ENCODE data around the gene GPR3.

GPR3 gene

DNA sequence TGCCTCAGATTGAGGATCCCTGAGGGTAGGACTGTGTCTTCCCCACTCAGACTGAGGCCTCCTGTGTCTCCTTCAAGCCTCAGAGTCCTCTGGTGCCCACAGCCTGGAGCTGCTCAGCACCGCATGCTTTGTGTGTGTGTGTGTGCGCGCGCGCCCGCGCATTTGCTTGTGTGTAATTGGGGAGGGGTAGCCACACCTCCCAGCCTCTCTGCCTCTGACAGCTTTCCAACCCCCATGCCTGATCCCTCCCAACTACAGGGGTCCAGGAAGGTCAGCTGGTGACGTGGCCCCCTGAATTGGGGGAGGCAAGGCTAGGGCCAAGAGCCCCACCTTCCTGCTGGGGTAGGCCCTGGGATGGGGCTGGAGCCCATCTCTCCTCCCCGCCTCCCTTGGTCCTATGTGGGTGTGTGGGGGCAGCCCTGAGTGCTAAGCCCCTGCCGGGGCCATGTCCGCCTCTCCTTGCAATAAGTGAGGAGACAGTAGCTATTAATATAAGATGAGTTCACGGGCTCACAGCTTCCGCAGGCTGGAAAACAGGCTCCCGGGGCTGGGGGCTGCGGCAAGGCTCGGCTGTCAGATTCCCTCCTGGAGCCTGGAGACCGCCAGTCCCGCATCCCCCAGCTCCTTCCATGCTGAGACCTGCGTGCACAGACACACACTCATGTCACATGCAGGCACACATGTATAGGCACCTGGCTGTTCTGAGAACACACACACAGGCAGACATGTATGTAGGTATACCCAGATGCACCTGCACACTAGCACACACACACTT lies 7.0 kb downstream of the GPR3 start:
- Histone ChIP-seq H3K18ac (ENCODE audit: low read length) (no peak overlapping the region), H3K27ac (ENCODE audit: low read depth, low read length) (no peak overlapping the region), H3K79me1 (ENCODE audit: low read length) (no peaks in the 10 kb centered on the region), H3K27me3 (ENCODE audit: insufficient read depth, low read length, poor library complexity) (no peaks in the 10 kb centered on the region), H3K4me2 (ENCODE audit: low read length) (no peak overlapping the region), H3K9ac (ENCODE audit: low read length) (peak overlapping the region; percentile 8), H3K23ac (ENCODE audit: low read length) (no peak overlapping the region), H2BK5ac (ENCODE audit: low read length) (no peak overlapping the region), H4K8ac (ENCODE audit: low read depth, low read length) (no peak overlapping the region), H2AK5ac (ENCODE audit: low read length) (no peak overlapping the region), H3K4me1 (ENCODE audit: control insufficient read depth, low read depth, low read length) (no peaks in the 10 kb centered on the region), H3K79me2 (ENCODE audit: control insufficient read depth, insufficient read depth, low read length) (no peaks in the 10 kb centered on the region), H2BK15ac (replicated peaks; ENCODE audit: low read depth) (no peak overlapping the region), H3K4me3 (ENCODE audit: low read length) (no peak overlapping the region), H2BK120ac (ENCODE audit: low read depth, low read length) (no peak overlapping the region), H3K56ac (ENCODE audit: low read length) (peak overlapping the region; percentile 30), H4K5ac (ENCODE audit: low read length) (no peak overlapping the region), H3K36me3 (ENCODE audit: control insufficient read depth, insufficient read depth, low read length) (no peaks in the 10 kb centered on the region), H3K4ac (ENCODE audit: low read depth, low read length) (no peak overlapping the region)
- no CpG with 5 or more reads among the region's 19 CpGs for WGBS (ENCODE audit: extremely low coverage, insufficient coverage, low lambda C conversion rate)
- no peak for DNase-seq

DNA sequence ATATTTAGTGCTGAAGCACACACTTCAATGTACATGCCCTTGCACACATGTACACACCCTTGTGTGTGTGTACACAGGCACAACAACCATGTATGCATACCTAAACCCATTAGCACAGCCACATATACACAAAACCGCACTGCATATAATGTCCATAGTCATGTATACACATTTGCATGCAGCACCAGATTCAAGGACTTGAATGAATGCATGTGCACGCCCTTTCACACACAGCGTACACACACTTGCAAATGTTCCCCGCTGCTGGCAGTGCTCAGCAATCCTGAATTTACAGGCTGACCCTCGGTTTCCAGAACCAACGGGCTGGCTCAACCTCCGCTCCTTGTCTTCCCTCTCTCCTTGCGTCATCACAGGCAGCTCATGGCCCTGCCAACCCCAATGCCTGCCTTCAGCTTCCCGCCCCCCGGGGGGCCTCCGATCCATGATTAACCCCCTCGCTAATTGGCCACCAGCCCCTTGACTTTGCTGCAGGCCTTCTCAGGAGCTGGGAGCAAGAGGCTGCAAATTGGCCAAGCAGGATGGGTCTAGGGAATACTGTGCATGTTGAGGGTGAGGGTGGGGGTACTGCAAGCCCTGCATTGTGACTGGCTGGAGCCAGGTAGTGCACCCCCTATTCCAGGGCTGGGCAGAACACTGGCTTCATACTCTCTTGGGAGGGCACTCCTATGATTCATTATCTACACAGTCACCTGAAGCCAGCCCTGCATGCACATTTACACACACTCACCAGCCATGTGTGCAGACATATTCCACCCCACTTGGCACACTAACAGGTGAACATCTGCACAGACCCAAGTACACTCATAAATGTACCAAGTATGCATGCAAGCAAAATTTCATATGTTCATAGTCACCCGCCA lies 7.9 kb downstream of the GPR3 start:
- DNase-seq: peak; percentile 41
- Histone ChIP-seq H3K4me2 (ENCODE audit: low read length) (no peak overlapping the region), H3K36me3 (ENCODE audit: control insufficient read depth, insufficient read depth, low read length) (no peaks in the 10 kb centered on the region)

DNA sequence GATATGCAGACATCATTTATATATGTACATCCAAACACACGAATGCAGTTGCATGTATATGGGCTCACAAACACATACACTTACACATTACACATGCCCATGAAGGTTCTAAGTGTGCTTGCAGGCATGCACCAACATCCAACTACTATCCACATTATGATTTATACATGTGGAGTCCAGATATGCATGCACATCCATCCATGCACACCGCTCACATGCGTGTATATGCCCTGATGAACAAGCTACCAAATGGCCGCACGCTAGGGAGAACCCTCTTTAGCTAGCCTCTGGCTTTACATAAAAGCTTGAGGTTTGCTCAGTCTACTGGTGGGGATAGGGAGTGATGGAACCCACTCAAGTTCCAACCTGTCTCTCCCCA lies 8.5 kb downstream of the GPR3 start:
- Histone ChIP-seq H3K4me2 (ENCODE audit: low read length) (no peak overlapping the region), H2BK120ac (ENCODE audit: low read depth, low read length) (no peak overlapping the region), H2BK15ac (replicated peaks; ENCODE audit: low read depth) (no peak overlapping the region), H3K23ac (ENCODE audit: low read length) (no peak overlapping the region), H3K18ac (ENCODE audit: low read length) (no peak overlapping the region), H3K4me3 (ENCODE audit: low read length) (no peak overlapping the region), H2BK5ac (ENCODE audit: low read length) (no peak overlapping the region), H3K27ac (ENCODE audit: low read depth, low read length) (no peak overlapping the region), H3K79me1 (ENCODE audit: low read length) (no peaks in the 10 kb centered on the region), H2AK5ac (ENCODE audit: low read length) (no peak overlapping the region), H3K27me3 (ENCODE audit: insufficient read depth, low read length, poor library complexity) (no peaks in the 10 kb centered on the region), H3K4ac (ENCODE audit: low read depth, low read length) (no peak overlapping the region), H3K56ac (ENCODE audit: low read length) (no peak overlapping the region), H3K4me1 (ENCODE audit: control insufficient read depth, low read depth, low read length) (peaks cover 2% of the 10 kb centered on the region), H3K79me2 (ENCODE audit: control insufficient read depth, insufficient read depth, low read length) (no peaks in the 10 kb centered on the region), H4K8ac (ENCODE audit: low read depth, low read length) (no peak overlapping the region), H4K5ac (ENCODE audit: low read length) (no peak overlapping the region), H3K9ac (ENCODE audit: low read length) (no peak overlapping the region), H3K36me3 (ENCODE audit: control insufficient read depth, insufficient read depth, low read length) (no peaks in the 10 kb centered on the region)
- no peak for DNase-seq
- no CpG with 5 or more reads among the region's 5 CpGs for WGBS (ENCODE audit: extremely low coverage, insufficient coverage, low lambda C conversion rate)

More for the DNA sequence above, 7.9 kb downstream of the GPR3 start:
- Histone ChIP-seq H3K27me3 (ENCODE audit: insufficient read depth, low read length, poor library complexity) (no peaks in the 10 kb centered on the region), H3K4me3 (ENCODE audit: low read length) (no peak overlapping the region), H2BK120ac (ENCODE audit: low read depth, low read length) (no peak overlapping the region), H3K4me1 (ENCODE audit: control insufficient read depth, low read depth, low read length) (peaks cover 1% of the 10 kb centered on the region), H3K9ac (ENCODE audit: low read length) (no peak overlapping the region), H4K5ac (ENCODE audit: low read length) (no peak overlapping the region), H4K8ac (ENCODE audit: low read depth, low read length) (no peak overlapping the region), H3K27ac (ENCODE audit: low read depth, low read length) (no peak overlapping the region), H2BK5ac (ENCODE audit: low read length) (no peak overlapping the region), H3K56ac (ENCODE audit: low read length) (no peak overlapping the region), H3K18ac (ENCODE audit: low read length) (no peak overlapping the region), H3K4ac (ENCODE audit: low read depth, low read length) (no peak overlapping the region), H2BK15ac (replicated peaks; ENCODE audit: low read depth) (no peak overlapping the region), H3K23ac (ENCODE audit: low read length) (no peak overlapping the region), H3K79me2 (ENCODE audit: control insufficient read depth, insufficient read depth, low read length) (no peaks in the 10 kb centered on the region), H2AK5ac (ENCODE audit: low read length) (no peak overlapping the region), H3K79me1 (ENCODE audit: low read length) (no peaks in the 10 kb centered on the region)
- WGBS (ENCODE audit: extremely low coverage, insufficient coverage, low lambda C conversion rate): no CpG with 5 or more reads among the region's 13 CpGs

DNA sequence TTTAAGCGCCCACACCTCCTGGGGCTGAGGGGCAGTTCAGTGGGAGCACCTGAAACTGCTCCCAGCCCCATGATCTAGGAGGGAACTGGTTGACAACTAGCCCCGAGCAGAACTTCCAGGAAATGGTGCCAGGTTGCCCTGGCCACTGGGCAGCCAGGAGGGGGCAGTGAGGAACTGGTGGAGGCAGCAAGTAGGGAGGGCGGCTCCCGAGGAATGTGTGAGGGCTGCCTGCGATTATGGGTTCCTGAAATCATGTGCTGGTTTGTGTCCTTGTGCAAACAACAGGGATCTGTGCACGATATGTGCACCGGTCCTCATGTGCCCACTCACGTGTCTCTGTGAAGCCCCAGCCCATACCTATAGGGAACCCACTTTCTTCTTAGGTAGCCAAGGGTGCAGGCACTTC lies 9.9 kb downstream of the GPR3 start:
- H2BK15ac ChIP-seq (replicated peaks; ENCODE audit: low read depth): no peak overlapping the region
- H3K9ac ChIP-seq (ENCODE audit: low read length): peak overlapping the region; percentile 2
- no peak overlapping the region for H2AK5ac ChIP-seq (ENCODE audit: low read length)
- no peak overlapping the region for H4K8ac ChIP-seq (ENCODE audit: low read depth, low read length)
- H3K18ac ChIP-seq (ENCODE audit: low read length): no peak overlapping the region
- no peaks in the 10 kb centered on the region for H3K79me2 ChIP-seq (ENCODE audit: control insufficient read depth, insufficient read depth, low read length)
- H3K23ac ChIP-seq (ENCODE audit: low read length): no peak overlapping the region
- WGBS (ENCODE audit: extremely low coverage, insufficient coverage, low lambda C conversion rate): no CpG with 5 or more reads among the region's 8 CpGs
- H2BK5ac ChIP-seq (ENCODE audit: low read length): no peak overlapping the region
- no peak overlapping the region for H2BK120ac ChIP-seq (ENCODE audit: low read depth, low read length)
- no peak overlapping the region for H3K4me3 ChIP-seq (ENCODE audit: low read length)
- no peaks in the 10 kb centered on the region for H3K27me3 ChIP-seq (ENCODE audit: insufficient read depth, low read length, poor library complexity)
- no peak overlapping the region for H4K5ac ChIP-seq (ENCODE audit: low read length)
- peak overlapping the region; percentile 68 for H3K56ac ChIP-seq (ENCODE audit: low read length)
- H3K4me1 ChIP-seq (ENCODE audit: control insufficient read depth, low read depth, low read length): peaks cover 4% of the 10 kb centered on the region
- no peaks in the 10 kb centered on the region for H3K79me1 ChIP-seq (ENCODE audit: low read length)
- no peak overlapping the region for H3K4me2 ChIP-seq (ENCODE audit: low read length)
- no peaks in the 10 kb centered on the region for H3K36me3 ChIP-seq (ENCODE audit: control insufficient read depth, insufficient read depth, low read length)
- peak; percentile 80 for DNase-seq
- H3K4ac ChIP-seq (ENCODE audit: low read depth, low read length): no peak overlapping the region
- H3K27ac ChIP-seq (ENCODE audit: low read depth, low read length): no peak overlapping the region

DNA sequence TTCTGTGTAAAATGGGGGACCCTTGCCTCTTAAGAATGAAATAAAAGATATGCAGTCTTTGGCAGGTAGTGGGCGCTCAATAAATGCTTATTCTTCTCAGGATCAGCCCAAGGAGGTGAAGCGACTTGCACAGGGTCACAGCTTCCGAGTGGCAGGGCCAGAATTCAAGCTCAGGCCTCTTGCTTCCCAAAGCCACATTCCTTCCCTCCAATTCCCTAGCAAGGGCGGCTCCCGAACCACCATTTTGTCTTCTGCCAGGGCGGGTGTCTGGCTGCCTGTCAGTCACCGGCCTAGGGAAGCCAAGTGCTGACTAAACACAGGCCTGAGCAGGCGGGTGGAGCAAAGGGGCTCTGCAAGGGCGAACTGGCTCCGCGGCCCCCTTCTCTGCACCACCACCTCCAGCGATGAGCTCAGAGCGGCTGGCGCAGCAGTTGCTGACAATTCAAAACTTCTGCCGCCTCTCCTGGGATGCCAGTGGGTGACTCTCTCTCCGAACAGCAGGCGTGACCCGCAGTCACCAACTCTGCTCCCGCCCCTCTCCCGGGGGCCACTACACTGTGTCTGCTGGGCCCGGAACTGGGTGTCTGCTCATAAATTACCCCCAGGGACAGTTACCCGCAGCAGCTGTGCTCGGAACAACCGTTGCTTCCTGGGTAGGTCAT lies 10.8 kb downstream of the GPR3 start:
- no peak overlapping the region for H3K18ac ChIP-seq (ENCODE audit: low read length)
- H3K23ac ChIP-seq (ENCODE audit: low read length): no peak overlapping the region
- H3K9ac ChIP-seq (ENCODE audit: low read length): peak overlapping the region; percentile 18
- no CpG with 5 or more reads among the region's 24 CpGs for WGBS (ENCODE audit: extremely low coverage, insufficient coverage, low lambda C conversion rate)
- H3K4me3 ChIP-seq (ENCODE audit: low read length): no peak overlapping the region
- no peak overlapping the region for H2BK120ac ChIP-seq (ENCODE audit: low read depth, low read length)
- H4K8ac ChIP-seq (ENCODE audit: low read depth, low read length): no peak overlapping the region
- peak; percentile 84 for DNase-seq
- peak overlapping the region; percentile 53 for H3K56ac ChIP-seq (ENCODE audit: low read length)
- H2BK15ac ChIP-seq (replicated peaks; ENCODE audit: low read depth): no peak overlapping the region
- H2AK5ac ChIP-seq (ENCODE audit: low read length): no peak overlapping the region
- H3K36me3 ChIP-seq (ENCODE audit: control insufficient read depth, insufficient read depth, low read length): no peaks in the 10 kb centered on the region
- no peak overlapping the region for H3K4me2 ChIP-seq (ENCODE audit: low read length)
- peak overlapping the region; percentile 16 for H3K27ac ChIP-seq (ENCODE audit: low read depth, low read length)
- no peak overlapping the region for H4K5ac ChIP-seq (ENCODE audit: low read length)
- peaks cover 4% of the 10 kb centered on the region for H3K4me1 ChIP-seq (ENCODE audit: control insufficient read depth, low read depth, low read length)
- no peak overlapping the region for H2BK5ac ChIP-seq (ENCODE audit: low read length)
- no peaks in the 10 kb centered on the region for H3K79me2 ChIP-seq (ENCODE audit: control insufficient read depth, insufficient read depth, low read length)
- peak overlapping the region; percentile 58 for H3K4ac ChIP-seq (ENCODE audit: low read depth, low read length)
- no peaks in the 10 kb centered on the region for H3K27me3 ChIP-seq (ENCODE audit: insufficient read depth, low read length, poor library complexity)
- H3K79me1 ChIP-seq (ENCODE audit: low read length): no peaks in the 10 kb centered on the region
